MM.1S (cell line): Measurements from ENCODE around the gene RNF187.

ENCODE experiments used
- DNase-seq: peaks from one replicate; pipeline ENCODE4 v3.0.0-alpha.2; 2015
- H2AFZ ChIP-seq: fragments of 300-600 bp; sonication (generic); 2 replicates; pipeline ENCODE4 v1.6.0; 2016; ENCODE audit warnings: antibody characterized with exemption, low read length
- H3F3A ChIP-seq: fragments of 300-600 bp; sonication (generic); 2 replicates; pipeline ENCODE4 v1.6.1; 2016; ENCODE audit warnings: mild to moderate bottlenecking, antibody characterized with exemption, low read length, moderate library complexity, mixed read lengths; ENCODE audit not compliant: insufficient read depth
- H3K27ac ChIP-seq: fragments of 300-600 bp; sonication (generic); 2 replicates; pipeline ENCODE4 v1.5.1; 2016; ENCODE audit warnings: mild to moderate bottlenecking, low read length
- H3K27me3 ChIP-seq: fragments of 300-600 bp; sonication (generic); replicated peaks from 2 replicates; pipeline ENCODE4 v1.6.0; 2016; ENCODE audit warnings: low read length; ENCODE audit not compliant: insufficient read depth
- H3K36me3 ChIP-seq: fragments of 300-600 bp; sonication (generic); replicated peaks from 2 replicates; pipeline ENCODE4 v1.6.1; 2016; ENCODE audit warnings: mild to moderate bottlenecking, low read length, mixed read lengths; ENCODE audit not compliant: insufficient read depth
- H3K4me1 ChIP-seq: fragments of 300-600 bp; sonication (generic); 2 replicates; pipeline ENCODE4 v1.6.1; 2016; ENCODE audit warnings: low read length, mixed read lengths
- H3K4me2 ChIP-seq: fragments of 300-600 bp; sonication (generic); 2 replicates; pipeline ENCODE4 v1.6.0; 2016; ENCODE audit warnings: low read depth, low read length
- H3K4me3 ChIP-seq: fragments of 300-600 bp; sonication (generic); 2 replicates; pipeline ENCODE4 v1.5.1; 2016; ENCODE audit warnings: low read length, mixed read lengths
- H3K79me2 ChIP-seq: fragments of 300-600 bp; sonication (generic); 2 replicates; pipeline ENCODE4 v1.6.1; 2016; ENCODE audit warnings: mixed run types, low read length, mixed read lengths
- H3K9ac ChIP-seq: fragments of 300-600 bp; sonication (generic); 2 replicates; pipeline ENCODE4 v1.6.1; 2016; ENCODE audit warnings: low read length, mixed read lengths
- H3K9me2 ChIP-seq: fragments of 300-600 bp; sonication (generic); replicated peaks from 2 replicates; pipeline ENCODE4 v1.6.1; 2016; ENCODE audit warnings: mild to moderate bottlenecking, low read length, mixed read lengths; ENCODE audit not compliant: insufficient read depth
- H3K9me3 ChIP-seq: fragments of 300-600 bp; sonication (generic); replicated peaks from 2 replicates; pipeline ENCODE4 v1.6.1; 2016; ENCODE audit warnings: mild to moderate bottlenecking, low read length, mixed read lengths; ENCODE audit not compliant: insufficient read depth
- H4K20me1 ChIP-seq: fragments of 300-600 bp; sonication (generic); 2 replicates; pipeline ENCODE4 v1.6.1; 2016; ENCODE audit warnings: mild to moderate bottlenecking, low read length, moderate library complexity, mixed read lengths; ENCODE audit not compliant: insufficient read depth
- CTCF ChIP-seq: fragments of 300-600 bp; sonication (generic); IDR thresholded peaks from 2 replicates; pipeline ENCODE4 v1.5.1; 2016; ENCODE audit warnings: antibody characterized with exemption, low read length, mixed read lengths
- EZH2 ChIP-seq: fragments of 300-600 bp; sonication (generic); optimal IDR thresholded peaks from 2 replicates; pipeline ENCODE3; 2017; ENCODE audit warnings: low read depth, mild to moderate bottlenecking, antibody characterized with exemption, low read length, mixed read lengths
- EZH2phosphoT487 ChIP-seq: fragments of 300-600 bp; sonication (generic); IDR thresholded peaks from 2 replicates; pipeline ENCODE4 v1.6.1; 2018; ENCODE audit warnings: antibody characterized with exemption, low read length

The RNF187 gene

GRCh38 chr1:228472655-228473054, 14.5 kb upstream of the RNF187 start:
- H3K36me3 ChIP-seq = no peaks in the 10 kb centered on the region
- H2AFZ ChIP-seq = peak overlapping the region; percentile 22; the same call in 1 of the 2 replicates
- peaks cover 15% of the 10 kb centered on the region for H3K4me1 ChIP-seq
- no peaks in the 10 kb centered on the region for H3K79me2 ChIP-seq
- H3K9me2 ChIP-seq = no peaks in the 10 kb centered on the region
- peak; percentile 19 for DNase-seq
- no peak for TF ChIP-seq EZH2
- TF ChIP-seq CTCF = no peak
- TF ChIP-seq EZH2phosphoT487 = no peak
- no peaks in the 10 kb centered on the region for H3K27me3 ChIP-seq
- H3K27ac ChIP-seq = no peak overlapping the region
- no peaks in the 10 kb centered on the region for H3K9me3 ChIP-seq
- no peak overlapping the region for H3K4me3 ChIP-seq
- no peaks in the 10 kb centered on the region; the same call in 1 of the 2 replicates for H3F3A ChIP-seq
- H3K9ac ChIP-seq = no peak overlapping the region
- H3K4me2 ChIP-seq = peak overlapping the region; percentile 4; the same call in 1 of the 2 replicates
- H4K20me1 ChIP-seq = no peaks in the 10 kb centered on the region

DNA sequence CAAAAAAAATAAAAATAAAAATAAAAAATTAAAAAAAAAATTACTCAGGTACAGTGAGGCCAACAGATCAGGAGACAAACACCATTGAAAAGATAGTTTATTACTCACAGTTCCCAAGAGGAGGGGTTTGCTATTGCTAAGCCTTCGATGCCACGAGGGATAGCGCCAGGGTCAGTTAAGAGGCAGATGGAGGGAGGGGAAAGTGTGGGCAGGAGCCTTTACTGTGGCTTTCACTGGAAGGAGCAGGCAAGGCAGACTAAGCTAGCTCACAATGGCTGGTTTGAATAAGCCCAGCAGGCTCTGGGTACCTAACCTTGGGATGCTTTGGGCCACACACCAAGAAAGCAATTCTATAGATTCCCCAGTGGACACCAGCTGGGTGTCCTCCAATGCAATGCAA, 12.7 kb upstream of the RNF187 start:
- Histone ChIP-seq H3K4me3 (no peak overlapping the region), H3K79me2 (no peaks in the 10 kb centered on the region), H3F3A (peaks cover 13% of the 10 kb centered on the region), H4K20me1 (no peaks in the 10 kb centered on the region), H3K4me2 (no peak overlapping the region), H3K9me3 (no peaks in the 10 kb centered on the region), H3K27ac (no peak overlapping the region), H2AFZ (no peak overlapping the region), H3K9me2 (no peaks in the 10 kb centered on the region), H3K36me3 (no peaks in the 10 kb centered on the region), H3K9ac (no peak overlapping the region), H3K27me3 (no peaks in the 10 kb centered on the region), H3K4me1 (peaks cover 29% of the 10 kb centered on the region)
- no peak for TF ChIP-seq CTCF
- TF ChIP-seq EZH2 = no peak
- no peak for TF ChIP-seq EZH2phosphoT487
- no peak for DNase-seq

DNA sequence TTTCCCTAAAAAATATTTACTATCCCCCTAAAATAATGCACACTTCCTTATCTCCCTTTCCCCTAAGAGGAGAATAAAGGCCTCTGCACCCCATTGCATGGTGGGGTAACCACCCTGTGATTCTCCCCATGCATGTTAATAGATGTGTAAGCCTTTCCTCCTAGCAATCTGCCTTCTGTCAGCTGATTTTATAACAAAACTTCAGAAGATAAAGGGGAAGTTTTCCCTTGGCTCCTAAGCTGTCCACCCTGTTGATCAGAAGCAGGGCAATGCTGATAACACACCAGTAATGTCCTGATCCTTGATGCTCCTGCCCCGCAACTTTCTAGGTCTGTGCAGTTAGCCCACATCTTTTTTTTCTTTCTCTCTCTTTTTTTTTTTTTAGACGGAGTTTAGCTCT, 11.4 kb upstream of the RNF187 start:
- no peak overlapping the region for H2AFZ ChIP-seq
- H3K4me2 ChIP-seq = no peak overlapping the region
- H3K27me3 ChIP-seq = no peaks in the 10 kb centered on the region
- no peaks in the 10 kb centered on the region for H4K20me1 ChIP-seq
- H3K79me2 ChIP-seq = no peaks in the 10 kb centered on the region
- no peak for DNase-seq
- H3K9me2 ChIP-seq = no peaks in the 10 kb centered on the region
- no peak overlapping the region for H3K27ac ChIP-seq
- TF ChIP-seq EZH2 (no peak), CTCF (no peak), EZH2phosphoT487 (no peak)
- peaks cover 21% of the 10 kb centered on the region for H3F3A ChIP-seq
- no peaks in the 10 kb centered on the region for H3K9me3 ChIP-seq
- H3K36me3 ChIP-seq = no peaks in the 10 kb centered on the region
- H3K4me1 ChIP-seq = peaks cover 42% of the 10 kb centered on the region
- H3K9ac ChIP-seq = no peak overlapping the region
- no peak overlapping the region for H3K4me3 ChIP-seq
